Measurements from ENCODE around the gene ZNF101.

Gene ZNF101

DNA sequence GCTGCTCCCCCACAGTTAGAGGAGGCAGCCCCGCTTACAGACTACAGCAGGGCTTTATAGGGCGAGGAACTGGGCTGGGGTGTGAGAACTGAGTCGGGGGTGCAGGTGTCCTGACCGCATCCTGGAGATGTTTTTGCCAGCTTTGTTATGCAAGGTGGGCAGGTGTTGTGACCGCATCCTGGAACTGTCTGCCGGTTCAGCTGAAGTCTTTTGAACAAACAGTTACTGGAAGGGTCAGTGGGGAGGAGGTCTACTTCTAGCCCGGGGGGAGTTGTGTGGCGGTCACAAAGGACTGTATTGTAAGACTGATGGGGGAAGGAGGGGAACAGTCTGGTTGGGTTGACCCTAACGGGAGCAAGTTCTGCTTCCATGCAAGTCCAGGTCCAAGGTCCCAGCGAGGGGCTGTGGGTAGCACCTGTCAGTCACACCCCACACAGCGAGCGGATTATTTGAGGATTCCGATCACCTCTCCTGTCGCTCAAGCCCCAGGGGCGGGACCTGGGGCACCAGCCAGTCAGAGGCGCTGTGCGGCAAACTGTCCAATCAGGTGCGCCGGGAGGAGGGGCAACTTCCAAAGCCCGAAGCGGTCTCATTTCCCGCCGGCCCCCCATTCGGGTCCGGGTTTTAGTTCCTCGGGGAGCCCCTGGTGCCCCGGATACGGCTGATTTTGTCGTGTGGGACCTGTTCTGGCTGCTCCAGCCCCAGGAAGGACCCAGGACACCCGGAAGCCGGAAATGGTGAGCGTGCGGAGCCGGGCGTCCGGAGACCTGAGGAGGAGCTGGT, at the start of gene ZNF101:
TSS of gene ZNF101 (plus strand) at position 610 of the 783 bp plus-strand sequence. CDS start at position 735, 125 bp downstream.
- DNase-seq, result peak; percentile 93

DNA sequence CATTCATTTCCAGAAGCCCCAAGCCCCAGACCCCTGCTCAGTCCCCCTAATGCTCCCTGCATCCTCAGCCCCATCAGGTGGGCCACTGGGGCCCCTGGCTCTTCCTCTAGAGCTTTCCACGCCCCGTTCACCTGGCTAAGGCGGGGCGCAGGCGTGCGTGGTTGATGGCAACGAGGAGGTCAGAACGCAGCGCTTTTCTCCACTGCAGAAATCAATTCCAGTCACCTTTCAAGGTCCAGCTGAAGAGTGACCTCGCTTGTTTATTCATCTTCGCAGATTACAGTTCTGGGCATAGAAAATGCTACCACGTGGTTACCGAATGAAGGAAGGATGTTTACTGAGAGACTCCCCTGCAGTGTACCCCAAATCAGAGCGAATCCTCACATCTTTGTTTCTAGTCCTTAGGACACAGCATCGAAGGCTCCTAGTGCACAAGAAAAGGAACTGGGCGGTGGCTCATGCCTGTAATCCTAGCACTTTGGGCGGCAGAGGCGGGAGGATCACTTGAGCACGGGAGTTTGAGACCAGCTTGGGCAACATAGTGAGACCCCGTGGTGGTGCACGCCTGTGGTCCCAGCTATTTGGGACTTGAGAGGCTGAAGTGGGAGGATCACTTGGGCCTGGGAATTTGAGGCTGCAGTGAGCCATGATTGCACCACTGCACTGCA, 49.3 kb upstream of the ZNF101 start:
- no peak for DNase-seq

- no peak for DNase-seq
Observed at GRCh38 chr19:19619849-19620210, 48.8 kb upstream of the ZNF101 start.

DNA sequence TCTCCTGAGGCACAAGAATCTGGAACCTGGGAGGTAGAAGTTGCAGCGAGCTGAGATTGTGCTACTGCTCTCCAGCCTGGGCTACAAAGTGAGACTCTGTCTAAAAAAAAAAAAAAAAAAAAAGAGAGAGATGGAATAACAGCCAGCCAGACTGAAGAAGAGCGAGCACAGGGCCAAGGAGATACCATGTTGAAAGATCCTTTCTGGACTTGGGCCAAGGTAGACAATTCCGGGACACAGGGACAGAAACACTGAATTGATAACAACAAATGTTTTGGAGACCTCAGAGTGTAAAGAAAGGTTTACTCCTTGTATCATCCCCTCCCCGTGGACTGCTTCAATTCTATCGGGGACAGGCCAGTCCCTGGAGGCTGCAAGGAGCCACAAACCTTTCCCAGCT, 45.3 kb upstream of the ZNF101 start:
- no peak for DNase-seq

DNA sequence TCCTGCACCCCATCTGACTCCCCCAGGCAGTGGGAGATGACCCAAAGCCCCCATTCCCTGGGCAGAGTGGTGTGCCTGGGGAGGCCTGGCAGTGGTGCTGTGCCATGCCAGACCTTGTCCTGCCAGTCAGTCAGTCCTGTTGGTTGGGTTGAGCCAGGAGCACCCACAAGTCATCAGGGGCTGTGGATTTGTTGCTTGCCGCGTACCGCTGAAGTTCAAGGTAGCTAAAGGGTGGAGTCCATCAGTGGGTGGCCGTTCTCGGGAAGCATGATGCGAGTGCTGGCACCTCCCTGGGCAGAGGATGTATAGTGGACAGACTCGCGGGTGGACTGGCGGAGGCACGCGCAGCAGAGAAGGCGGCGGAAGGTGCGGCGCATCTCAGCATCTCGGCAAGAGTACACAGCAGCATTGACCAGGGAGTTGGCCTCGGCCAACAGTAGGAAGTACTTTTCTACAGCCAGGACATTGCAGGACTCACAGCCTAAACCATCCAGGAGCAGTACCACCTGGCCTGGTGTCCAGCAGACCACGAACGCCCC, 44.5 kb upstream of the ZNF101 start:
- no peak for DNase-seq

DNA sequence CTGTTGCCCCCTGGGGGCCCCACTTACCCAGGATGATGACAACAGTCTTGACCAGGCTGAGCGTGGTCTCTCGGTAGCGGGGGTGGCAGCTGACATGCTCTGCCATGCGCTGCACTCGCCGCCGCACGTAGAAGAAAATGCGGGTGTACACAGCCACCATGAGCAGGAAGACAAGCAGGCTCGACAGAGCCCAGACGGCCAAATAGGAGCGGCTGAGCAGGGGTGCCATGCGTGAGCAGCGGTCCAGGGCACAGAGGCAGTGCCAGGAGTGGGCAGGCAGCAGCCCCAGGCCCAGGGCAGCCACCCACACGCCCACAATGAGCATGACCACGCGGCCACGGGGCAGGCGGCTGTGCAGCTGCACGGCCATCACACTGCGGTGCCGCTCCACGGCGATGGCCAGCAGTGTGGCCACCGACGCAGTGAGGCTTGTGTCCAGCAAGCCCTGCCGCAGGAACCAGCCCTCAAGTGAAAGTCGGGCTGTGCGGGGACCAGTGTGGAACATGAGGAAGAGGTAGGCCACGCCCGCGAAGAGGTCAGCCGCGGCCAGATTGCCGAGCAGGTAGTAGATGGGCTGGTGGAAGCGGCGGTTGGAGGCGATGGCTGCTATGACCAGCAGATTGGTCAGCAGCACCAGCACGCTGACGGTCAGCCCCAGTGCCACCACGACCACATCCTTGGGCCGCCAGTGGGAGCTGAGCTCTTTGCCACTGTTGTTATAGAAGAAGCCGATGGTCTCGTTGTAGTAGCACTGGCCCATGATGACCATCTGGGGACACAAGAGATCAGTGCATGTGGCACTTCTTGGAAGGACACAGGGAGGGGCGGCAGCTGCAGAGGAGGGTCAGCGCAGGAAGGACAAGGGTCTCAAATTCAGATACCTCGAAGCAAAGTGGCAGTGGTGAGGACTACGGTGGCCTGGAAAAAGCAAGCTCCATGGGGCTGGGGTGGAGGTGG, 41.8 kb upstream of the ZNF101 start:
- DNase-seq, result no peak

DNA sequence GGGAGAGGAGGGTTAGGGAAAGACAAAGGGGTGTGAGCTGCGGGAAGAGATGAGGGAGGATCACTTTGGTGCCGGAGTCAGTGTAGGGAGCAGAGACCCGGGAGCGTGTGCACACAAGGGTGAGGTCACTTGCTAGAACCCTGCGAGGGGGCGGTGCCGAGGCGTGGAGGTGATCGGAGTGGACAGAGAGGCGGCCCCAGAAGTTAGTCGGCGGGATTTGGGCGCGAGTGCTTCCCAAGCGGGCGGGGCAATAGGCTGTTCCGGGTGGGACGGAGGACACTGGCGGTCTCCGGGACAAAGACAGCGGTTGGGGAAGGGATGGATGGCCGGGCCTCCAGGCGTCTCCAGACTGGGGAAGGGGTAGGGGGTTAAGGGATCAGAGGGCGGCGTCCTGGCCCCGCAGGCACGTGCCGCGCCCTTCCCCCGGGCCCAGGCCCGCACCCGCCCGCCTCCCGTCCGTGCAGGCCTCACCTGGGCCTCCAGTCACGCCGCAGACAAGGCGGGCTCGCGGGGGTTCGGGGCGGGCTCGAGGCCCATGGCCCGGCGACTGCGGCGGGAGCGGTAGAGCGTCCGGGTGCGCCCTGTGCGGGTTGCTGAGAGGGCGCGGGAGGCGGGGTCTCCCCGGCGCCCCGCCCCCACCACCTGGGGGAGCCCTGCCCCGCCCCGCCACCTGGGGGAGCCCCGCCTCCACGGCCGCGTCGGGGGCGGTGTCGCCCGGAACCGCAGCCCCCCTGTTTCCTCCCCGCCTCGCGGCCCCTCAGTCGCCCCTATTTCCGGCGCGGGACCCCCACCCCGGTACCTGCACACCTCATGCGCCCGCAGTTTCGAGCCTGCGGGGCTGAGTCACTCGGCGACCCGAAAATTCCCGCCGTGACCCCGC, 40.8 kb upstream of the ZNF101 start, which contains the start of gene LPAR2:
TSS of gene LPAR2 (minus strand) at position 600 of the 880 bp plus-strand sequence. CDS start 945 bp downstream, outside the sequence.
- DNase-seq, result peak; percentile 31

DNA sequence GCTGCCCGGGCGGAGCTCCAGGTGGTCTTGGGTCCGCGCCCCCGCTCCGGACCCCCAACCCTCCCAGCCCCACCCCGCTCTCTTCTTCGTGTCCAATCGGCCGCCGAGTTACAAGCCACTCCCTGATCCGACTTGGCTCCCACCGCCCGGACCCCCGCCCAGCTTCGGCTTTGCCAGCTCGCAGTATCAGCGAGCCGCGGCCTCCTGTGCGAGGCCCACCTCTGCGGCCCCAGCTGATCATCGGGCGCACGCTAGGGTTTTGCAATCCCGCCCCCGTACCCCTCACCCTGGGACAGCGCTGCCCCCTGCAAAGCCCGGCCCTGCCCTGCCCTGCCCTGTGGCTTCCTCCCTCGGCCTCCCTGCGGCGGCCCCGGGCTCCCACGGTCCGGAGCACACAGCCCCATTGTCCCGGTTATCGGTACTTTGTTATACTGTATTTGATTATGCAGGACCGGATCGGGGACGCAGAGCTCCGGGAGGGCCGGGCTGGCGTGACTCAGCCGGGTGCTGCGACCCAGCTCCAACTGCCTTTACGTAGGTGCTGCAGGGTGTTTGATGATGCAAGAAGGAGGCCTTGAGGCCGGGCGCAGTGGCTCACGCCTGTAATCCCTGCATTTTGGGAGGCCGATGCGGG, 40.0 kb upstream of the ZNF101 start:
- peak; percentile 54 for DNase-seq

- DNase-seq, result no peak
Observed at GRCh38 chr19:19630062-19630414, 38.6 kb upstream of the ZNF101 start.

DNA sequence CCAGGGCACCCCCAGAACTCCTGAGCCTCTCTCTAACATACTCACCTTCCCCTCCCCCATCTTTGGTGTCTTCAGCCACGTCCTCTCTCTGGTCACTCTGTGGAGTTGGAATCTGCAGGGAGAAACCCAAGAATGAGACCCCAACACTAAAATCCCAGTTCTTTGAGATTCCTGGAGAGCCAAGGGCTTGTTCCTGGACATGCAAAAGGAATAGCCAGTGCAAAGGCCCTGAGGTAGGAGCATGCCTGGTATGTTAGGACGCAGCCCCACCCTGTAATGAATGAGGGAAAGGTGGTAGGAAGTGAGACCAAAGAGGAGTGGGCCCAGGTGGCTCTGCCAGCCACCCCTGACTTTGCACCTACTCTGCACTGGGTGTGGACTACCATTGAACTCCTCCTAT, 38.2 kb upstream of the ZNF101 start:
- no peak for DNase-seq

DNA sequence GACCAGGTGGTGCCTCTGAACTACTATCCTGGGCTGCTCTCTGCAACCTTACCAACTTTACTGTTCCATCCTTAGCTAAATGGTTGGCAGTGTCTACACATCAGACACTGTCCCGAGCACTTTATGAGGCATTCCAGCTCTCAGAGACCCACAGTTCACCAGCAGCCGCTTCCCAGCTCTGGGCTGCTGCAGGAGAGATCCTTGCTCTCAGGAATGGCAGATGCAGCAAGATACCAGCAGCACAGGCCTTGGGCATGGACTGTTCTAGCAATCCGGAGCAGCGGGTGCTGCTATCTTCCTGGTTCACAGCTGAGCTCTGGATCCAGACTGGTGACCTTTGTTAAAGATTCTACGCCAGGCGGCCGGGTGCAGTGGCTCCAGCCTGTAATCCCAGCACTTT, 37.3 kb upstream of the ZNF101 start:
- DNase-seq, result no peak

GRCh38 chr19:19632661-19633060, 36.0 kb upstream of the ZNF101 start:
- no peak for DNase-seq

DNA sequence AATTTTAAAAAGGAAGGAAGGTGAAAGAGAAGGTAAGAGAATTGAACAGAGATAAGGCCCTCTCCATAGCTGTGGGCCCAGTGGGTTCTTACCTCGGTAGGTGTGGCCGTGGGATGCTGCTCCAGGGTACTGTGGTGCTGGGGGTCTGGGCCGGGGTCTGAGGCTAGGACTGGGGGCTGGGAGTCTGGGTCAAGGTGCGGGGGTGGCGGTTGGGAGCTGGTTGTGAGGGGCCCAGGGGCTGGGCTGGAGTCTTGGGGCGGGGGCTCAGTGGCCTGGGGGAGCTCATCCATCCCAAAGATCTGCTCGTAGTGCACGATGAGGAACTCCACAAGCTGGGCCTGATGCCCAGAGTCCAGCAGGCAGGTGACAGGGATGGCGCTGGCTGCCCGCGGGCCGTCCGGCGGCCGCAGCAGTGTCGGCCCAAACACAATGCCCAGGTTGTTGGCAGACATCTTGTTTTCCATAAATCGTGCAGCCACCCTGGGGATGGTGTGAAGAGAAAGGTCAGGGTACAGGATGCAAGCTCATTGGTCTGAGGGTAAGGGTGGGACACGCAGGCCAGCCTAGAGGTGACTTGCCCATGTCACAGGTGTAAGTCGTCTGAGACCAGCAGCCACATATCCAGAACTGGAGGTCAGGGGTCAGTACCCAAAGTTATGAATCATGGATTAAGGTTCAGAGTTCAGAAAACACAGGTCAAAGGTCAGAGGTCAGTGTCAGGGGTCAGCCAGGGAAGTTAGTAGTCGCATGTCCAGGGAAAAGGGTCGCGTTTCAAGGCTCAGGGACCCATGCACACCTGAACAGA, 34.7 kb upstream of the ZNF101 start:
- DNase-seq, result no peak

- DNase-seq, result no peak
Observed at GRCh38 chr19:19634516-19635312, 33.9 kb upstream of the ZNF101 start.

DNA sequence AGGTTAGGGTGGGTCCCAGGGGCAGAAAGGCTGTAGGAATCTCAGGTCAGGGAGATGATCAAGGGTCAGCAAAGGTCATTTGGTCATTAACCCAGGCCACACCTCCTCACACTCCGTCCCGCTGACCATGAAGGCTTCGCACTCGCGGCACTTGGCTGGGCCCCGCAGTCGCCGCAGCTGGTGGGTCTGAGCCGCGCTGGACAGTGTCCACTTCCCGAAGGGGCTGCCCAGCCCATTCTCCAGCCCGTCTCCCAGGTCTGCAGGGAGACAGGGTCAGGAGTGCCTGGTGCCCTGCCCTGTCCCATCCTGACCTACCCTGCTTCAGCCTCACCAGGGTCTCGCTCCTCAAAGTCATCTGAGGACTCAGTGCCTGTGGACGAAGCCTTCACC, 33.3 kb upstream of the ZNF101 start:
- no peak for DNase-seq

DNA sequence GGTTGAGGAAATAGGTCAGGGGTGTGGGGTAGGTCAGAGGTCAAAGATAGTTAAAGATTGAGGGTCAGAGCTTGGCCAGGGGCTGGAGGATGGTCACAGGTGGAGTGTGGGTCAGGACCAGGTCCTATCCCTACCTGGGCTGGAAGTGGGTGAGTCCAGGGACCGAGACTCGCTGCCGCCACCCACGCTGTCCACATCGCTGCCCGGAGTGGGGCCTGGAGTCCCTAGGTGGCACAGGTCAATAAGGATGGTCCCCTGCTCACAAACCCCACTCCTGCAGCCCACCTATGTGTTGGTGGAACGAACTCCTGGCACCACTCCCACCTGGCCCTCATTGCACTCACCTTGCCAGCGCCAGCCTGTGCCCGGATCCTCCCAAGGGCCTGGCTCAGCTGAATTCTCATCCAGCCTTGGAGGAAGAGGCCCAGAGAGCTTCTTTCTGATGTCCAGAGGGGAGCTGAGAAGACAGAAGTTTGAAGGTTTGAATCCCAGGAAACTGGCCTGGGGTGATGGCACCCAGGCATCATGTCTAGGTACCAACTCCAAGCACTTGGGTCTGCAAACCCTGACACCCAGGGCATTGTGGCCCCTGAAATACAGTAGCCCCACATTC, 32.0 kb upstream of the ZNF101 start:
- no peak for DNase-seq

GRCh38 chr19:19637186-19637522, 31.5 kb upstream of the ZNF101 start:
- DNase-seq, result no peak

DNA sequence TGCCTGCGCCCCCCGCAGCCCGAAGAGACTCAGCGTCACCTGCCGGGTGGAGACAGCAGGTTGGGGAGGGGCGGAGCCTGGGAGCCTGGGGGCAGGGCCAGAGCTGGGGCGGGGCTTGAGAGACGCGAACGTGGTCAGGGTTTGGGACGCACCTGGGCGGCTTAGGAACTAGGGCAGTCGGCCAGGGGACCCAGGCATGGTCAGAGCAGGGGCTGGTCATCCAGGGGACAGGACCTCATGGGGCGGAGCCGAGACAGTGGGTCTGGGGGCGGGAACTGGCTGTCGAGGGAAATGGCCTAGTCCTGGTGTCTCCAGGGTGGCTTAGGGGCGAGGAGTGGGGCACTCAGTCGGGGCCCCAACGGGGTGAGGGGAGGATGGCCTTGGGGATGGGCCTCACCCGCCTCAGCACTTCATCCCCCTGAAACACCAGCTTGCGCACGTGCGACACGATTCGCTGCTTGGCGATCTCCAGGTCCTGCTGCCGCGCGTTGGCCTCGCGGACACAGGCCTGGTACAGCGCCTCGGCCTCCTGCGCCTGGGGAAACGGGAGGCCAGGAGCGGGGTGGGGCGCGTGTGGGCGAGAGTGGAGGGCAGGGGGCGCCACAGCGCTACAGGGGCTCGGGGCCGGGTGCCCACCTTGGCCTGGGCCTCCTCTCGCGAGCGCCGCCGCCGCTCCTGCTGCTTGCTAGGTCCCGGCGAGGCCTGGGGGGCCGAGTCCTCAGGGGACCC, 31.0 kb upstream of the ZNF101 start:
- no peak for DNase-seq

All from NCI-H1694 (cell line).